ENCODE data around the gene SYT13.

- no peak for TF ChIP-seq CTCF (IDR thresholded peaks at IDR 0.05; ENCODE audit: low read length)
- TF ChIP-seq EZH2 (IDR thresholded peaks at IDR 0.05; ENCODE audit: borderline replicate concordance, low read length), result no peak
Measured at GRCh38 chr11:45237711-45238315, 48.3 kb downstream of the SYT13 start.

Measured in OCI-LY1 (cell line).